ENCODE measurements around the gene BAIAP2. TPM values are rescaled to one million over a fixed set of nuclear protein-coding genes. Genes with fewer than 3 reads are reported as not detected.

The BAIAP2 gene
- total and polyA plus RNA-seq, 10 of the 15 experiments (the other 5 are each of a cell fraction or from before 2014, with no cell fraction given): 0.15 to 1.2 (median 0.46) TPM; not detected in 2

DNA sequence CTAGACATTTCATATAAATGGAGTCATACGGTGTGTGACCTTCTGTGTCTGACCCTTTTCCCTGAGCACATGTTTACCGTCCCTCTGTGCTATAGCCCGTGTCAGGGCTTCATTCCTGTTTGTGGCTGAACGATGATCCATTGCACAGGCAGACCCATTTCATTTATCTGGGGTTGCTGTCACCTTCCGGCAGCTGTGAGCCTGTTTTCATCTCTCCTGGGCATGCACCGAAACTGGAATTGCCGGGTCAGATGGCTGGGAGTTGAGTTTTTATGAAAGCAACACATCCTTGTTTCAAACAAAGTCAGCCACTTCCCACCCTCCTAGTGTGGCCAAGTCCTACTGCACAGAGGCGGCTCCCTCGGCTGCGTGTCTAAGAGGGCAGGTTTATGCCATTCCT, 25.5 kb downstream of the BAIAP2 start:
- Histone ChIP-seq H4K20me1 (ENCODE audit: control insufficient read depth, insufficient read depth) (0 out of 2 replicates have a peak, but pooled peaks cover 3% of the 10 kb centered on the region), H3K9ac (ENCODE audit: control insufficient read depth, insufficient read depth, low read length) (no peak overlapping the region), H3K4me2 (ENCODE audit: control insufficient read depth, insufficient read depth) (no peak overlapping the region), H2AFZ (ENCODE audit: control insufficient read depth, low read depth, low read length) (no peak overlapping the region), H3K79me2 (ENCODE audit: control insufficient read depth, insufficient read depth, low read length) (no peaks in the 10 kb centered on the region), H3K4me3 (no peak overlapping the region), H3K9me3 (replicated peaks; ENCODE audit: control insufficient read depth, insufficient read depth, low read length) (no peaks in the 10 kb centered on the region), H3K27me3 (replicated peaks in 1 of 2; ENCODE audit: control insufficient read depth in 2 of 2, insufficient read depth in 2 of 2, low read length in 1 of 2) (peaks cover 0 to 3% of the 10 kb centered on the region in 2 experiments; a peak in 2 of 4 replicates), H3K27ac (ENCODE audit: control insufficient read depth, insufficient read depth) (no peak overlapping the region), H3K4me1 (ENCODE audit: control insufficient read depth, insufficient read depth, low read length) (no peaks in the 10 kb centered on the region), H3K36me3 (ENCODE audit: control insufficient read depth in 2 of 2, insufficient read depth in 2 of 2, low read length in 1 of 2) (no peaks in the 10 kb centered on the region)
- FAIRE-seq (no peak), ATAC-seq (no peak), DNase-seq (ENCODE audit: low read depth, low spot score) (no peak)
- BruUV-seq (replicated peaks): no TSS peak
- TF ChIP-seq EGR1 (IDR thresholded peaks at IDR 0.05; ENCODE audit: borderline replicate concordance in 1 of 2, low read depth in 2 of 2, low read length in 2 of 2): no peak
- TF ChIP-seq CBX3 (IDR thresholded peaks at IDR 0.05; ENCODE audit: borderline replicate concordance, low read depth): no peak
- no peak for TF ChIP-seq RCOR1 (conservative IDR thresholded peaks at IDR 0.05; ENCODE audit: low read depth, low read length)
- no peak for TF ChIP-seq DPF2 (IDR thresholded peaks at IDR 0.05)
- TF ChIP-seq CREB1 (IDR thresholded peaks at IDR 0.05; ENCODE audit: low read depth): no peak
- no peak for TF ChIP-seq ASH2L (IDR thresholded peaks at IDR 0.05; ENCODE audit: borderline replicate concordance, low read depth)
- no peak for TF ChIP-seq NR2C2 (IDR thresholded peaks at IDR 0.05; ENCODE audit: borderline replicate concordance, control insufficient read depth, insufficient read length, low read depth)
- TF ChIP-seq HSF1 (IDR thresholded peaks at IDR 0.05; ENCODE audit: low read depth, low read length): no peak
- ChIA-PET RAD21 (ENCODE audit: unreplicated experiment) (no interaction called here), CTCF (no interaction called here), SMC1A (ENCODE audit: uncharacterized antibody, unreplicated experiment) (no interaction called here), POLR2A (no interaction called here)
- WGBS (ENCODE audit: insufficient coverage, insufficient replicate concordance, low lambda C conversion rate, missing lambda C conversion rate): 49% methylated on average over 10 of the region's 10 CpGs
- in situ Hi-C loops (cut with MboI) (no loop called here), intact Hi-C loops (cut with micrococcal nuclease; ENCODE audit: unreplicated experiment) (no loop called here)
